ENCODE results near the gene FOXO6. TPM values are rescaled to one million over a fixed set of nuclear protein-coding genes. Genes with fewer than 3 reads are reported as not detected.

The FOXO6 gene
- total RNA-seq, 3 donors from 2014 or later: 0.98 to 1.3 TPM; not detected in 1

- Histone ChIP-seq H3K4me1 (peaks cover 9 to 11% of the 10 kb centered on the region in 2 donors), H3K4me3 (no peak overlapping the region), H3K9me3 (no peaks in the 10 kb centered on the region), H3K27me3 (no peaks in the 10 kb centered on the region), H3K36me3 (no peaks in the 10 kb centered on the region), H3K27ac (no peak overlapping the region)
- TF ChIP-seq CTCF (IDR thresholded peaks at IDR 0.05) (no peak), POLR2AphosphoS5 (IDR thresholded peaks at IDR 0.05) (no peak), POLR2A (IDR thresholded peaks at IDR 0.05) (no peak)
- DNase-seq (ENCODE audit: low spot score in 2 of 2): no peak
- intact Hi-C loops (cut with DNase I; ENCODE audit: low total_unique reads): no loop called here
Measured at GRCh38 chr1:41373373-41373772, 12.1 kb downstream of the FOXO6 start.

GRCh38 chr1:41374711-41375110, 13.5 kb downstream of the FOXO6 start:
- no peak for TF ChIP-seq POLR2AphosphoS5 (IDR thresholded peaks at IDR 0.05)
- no peak for TF ChIP-seq POLR2A (IDR thresholded peaks at IDR 0.05)
- TF ChIP-seq CTCF (IDR thresholded peaks at IDR 0.05): no peak
- no peak for DNase-seq (ENCODE audit: low spot score in 2 of 2)
- Histone ChIP-seq H3K4me1 (peaks cover 9 to 11% of the 10 kb centered on the region in 2 donors), H3K4me3 (no peak overlapping the region), H3K27me3 (no peaks in the 10 kb centered on the region), H3K27ac (no peak overlapping the region), H3K9me3 (no peaks in the 10 kb centered on the region), H3K36me3 (no peaks in the 10 kb centered on the region)
- intact Hi-C loops (cut with DNase I; ENCODE audit: low total_unique reads): no loop called here

DNA sequence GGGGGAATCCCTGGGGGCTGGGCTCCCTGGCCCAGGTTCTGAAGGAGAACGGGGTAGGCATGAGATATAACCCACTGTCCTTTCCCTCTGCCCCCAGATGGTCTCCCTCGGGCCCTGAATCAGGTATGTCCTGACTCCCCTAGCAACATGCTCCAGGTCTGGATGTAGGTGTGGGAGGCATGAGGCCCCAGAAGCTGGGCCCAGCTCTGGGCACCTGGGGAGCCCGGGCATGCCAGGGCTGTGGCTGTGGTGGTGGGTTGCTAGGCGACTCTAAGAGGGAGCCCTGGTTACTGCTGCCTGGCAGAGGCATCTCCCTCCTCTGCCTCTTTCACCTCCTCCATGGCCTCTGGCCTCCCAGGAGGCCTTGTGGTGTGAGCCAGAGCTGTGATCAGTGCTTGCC, 16.2 kb downstream of the FOXO6 start:
- no peak overlapping the region for H3K27ac ChIP-seq
- no peaks in the 10 kb centered on the region for H3K27me3 ChIP-seq
- H3K36me3 ChIP-seq: no peaks in the 10 kb centered on the region
- DNase-seq (ENCODE audit: low spot score in 2 of 2): no peak
- no peaks in the 10 kb centered on the region for H3K9me3 ChIP-seq
- peaks cover 3 to 5% of the 10 kb centered on the region in 2 donors for H3K4me1 ChIP-seq
- H3K4me3 ChIP-seq: no peak overlapping the region
- intact Hi-C loops (cut with DNase I; ENCODE audit: low total_unique reads): no loop called here
- no peak for TF ChIP-seq CTCF (IDR thresholded peaks at IDR 0.05)
- no peak for TF ChIP-seq POLR2AphosphoS5 (IDR thresholded peaks at IDR 0.05)
- TF ChIP-seq POLR2A (IDR thresholded peaks at IDR 0.05): no peak

DNA sequence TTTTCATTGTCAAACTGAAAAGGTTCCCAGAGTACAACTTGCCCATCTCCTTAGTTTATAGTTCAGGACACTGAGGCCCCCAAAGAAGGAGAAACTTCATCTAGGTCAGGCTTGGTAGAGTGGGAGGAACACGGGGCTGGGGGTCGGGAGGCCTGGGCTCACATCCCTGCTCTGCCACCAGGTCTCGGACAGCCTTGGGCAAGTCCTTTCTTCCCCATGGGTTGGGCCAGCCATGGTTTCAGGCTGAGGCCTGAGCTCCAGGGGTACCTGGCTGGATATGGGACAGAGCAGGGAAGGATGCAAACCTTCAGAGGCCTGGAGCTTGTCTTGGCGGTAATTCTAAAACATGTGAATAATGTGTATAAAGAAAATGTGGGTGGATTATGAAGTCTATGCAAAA, 17.0 kb downstream of the FOXO6 start:
- H3K36me3 ChIP-seq: no peaks in the 10 kb centered on the region
- H3K9me3 ChIP-seq: no peaks in the 10 kb centered on the region
- no peak overlapping the region for H3K4me3 ChIP-seq
- no peak overlapping the region for H3K27ac ChIP-seq
- no peak for DNase-seq (ENCODE audit: low spot score in 2 of 2)
- H3K4me1 ChIP-seq: peaks cover 3 to 5% of the 10 kb centered on the region in 2 donors
- no peaks in the 10 kb centered on the region for H3K27me3 ChIP-seq
- TF ChIP-seq POLR2AphosphoS5 (IDR thresholded peaks at IDR 0.05) (no peak), POLR2A (IDR thresholded peaks at IDR 0.05) (no peak), CTCF (IDR thresholded peaks at IDR 0.05) (no peak)
- intact Hi-C loops (cut with DNase I; ENCODE audit: low total_unique reads): no loop called here

- no peak for TF ChIP-seq CTCF (IDR thresholded peaks at IDR 0.05)
- no peak for TF ChIP-seq POLR2AphosphoS5 (IDR thresholded peaks at IDR 0.05)
- TF ChIP-seq POLR2A (IDR thresholded peaks at IDR 0.05): no peak
- Histone ChIP-seq H3K27ac (peak overlapping the region in 1 of 2 donors; percentile 98), H3K4me1 (peaks cover 3 to 5% of the 10 kb centered on the region in 2 donors), H3K4me3 (no peak overlapping the region), H3K36me3 (no peaks in the 10 kb centered on the region), H3K27me3 (no peaks in the 10 kb centered on the region), H3K9me3 (no peaks in the 10 kb centered on the region)
- intact Hi-C loops (cut with DNase I; ENCODE audit: low total_unique reads): no loop called here
- no peak for DNase-seq (ENCODE audit: low spot score in 2 of 2)
Measured at GRCh38 chr1:41378999-41379737, 17.9 kb downstream of the FOXO6 start.
